Superior temporal gyrus (tissue), 1 donor: Measurements from ENCODE around the gene MYOT.
"Not testable (repeated sequence)": the region's sequence is repeated elsewhere in the genome, so short reads cannot be mapped to it uniquely, and the experiment has no call there.

Source experiments
- DNase-seq: peaks from one replicate; pipeline ENCODE4 v3.0.0-alpha.2; 2016; ENCODE audit errors: extremely low spot score

Gene MYOT

GRCh38 chr5:137856201-137856600, 11.5 kb upstream of the MYOT start:
- DNase-seq, result no peak

GRCh38 chr5:137856916-137857862, 10.5 kb upstream of the MYOT start:
- DNase-seq, result peak; percentile 66

GRCh38 chr5:137858223-137858916, 9.3 kb upstream of the MYOT start:
- DNase-seq, result peak; percentile 78

GRCh38 chr5:137858954-137859353, 8.7 kb upstream of the MYOT start:
- DNase-seq, result peak; percentile 68

GRCh38 chr5:137862251-137862650, 5.4 kb upstream of the MYOT start:
- DNase-seq, result no peak

GRCh38 chr5:137863653-137864052, 4.0 kb upstream of the MYOT start:
- DNase-seq, result not testable (repeated sequence)

- peak; percentile 53 for DNase-seq
These were observed 895 bp upstream of the MYOT start for GRCh38 chr5:137866541-137867388.

GRCh38 chr5:137870647-137871339, 3.1 kb downstream of the MYOT start:
- DNase-seq, result peak; percentile 38

- DNase-seq, result peak; percentile 44
These were observed 3.9 kb downstream of the MYOT start for GRCh38 chr5:137871571-137871970.

- DNase-seq, result peak; percentile 63
These were observed 4.8 kb downstream of the MYOT start for GRCh38 chr5:137872466-137872865.

- no peak for DNase-seq
These were observed 8.4 kb downstream of the MYOT start for GRCh38 chr5:137876101-137876500.

- DNase-seq, result peak; percentile 94
These were observed 12.7 kb downstream of the MYOT start for GRCh38 chr5:137880313-137880712.

- DNase-seq, result peak; percentile 78
These were observed 20.2 kb downstream of the MYOT start for GRCh38 chr5:137887831-137888230.

- peak; percentile 80 for DNase-seq
These were observed 20.8 kb downstream of the MYOT start for GRCh38 chr5:137888466-137888862.

GRCh38 chr5:137888863-137889759, 21.5 kb downstream of the MYOT start, which contains the start of gene PKD2L2:
Gene PKD2L2 (plus strand): TSS chr5:137889457. CDS start chr5:137889492, 35 bp downstream.
- DNase-seq, result peak; percentile 74

- no peak for DNase-seq
These were observed 23.2 kb downstream of the MYOT start for GRCh38 chr5:137890845-137891244.

- no peak for DNase-seq
These were observed 24.2 kb downstream of the MYOT start for GRCh38 chr5:137891849-137892248.

- no peak for DNase-seq
These were observed 26.9 kb downstream of the MYOT start for GRCh38 chr5:137894586-137894985.

- no peak for DNase-seq
These were observed 28.9 kb downstream of the MYOT start for GRCh38 chr5:137896560-137896959.

- DNase-seq, result no peak
These were observed 31.8 kb downstream of the MYOT start for GRCh38 chr5:137899493-137899892.
